GM19351 (cell line): Measurements from ENCODE around the gene TSPEAR.
"Not testable (repeated sequence)": the region's sequence is repeated elsewhere in the genome, so short reads cannot be mapped to it uniquely, and the experiment has no call there.

Experiments
- ATAC-seq: cut with Tn5 transposase; IDR thresholded peaks from one replicate; pipeline ENCODE4 v1.9.1; 2021; ENCODE audit warnings: mild to moderate bottlenecking, moderate library complexity; ENCODE audit not compliant: unreplicated experiment

TSPEAR gene

GRCh38 chr21:44510508-44511218 is 200.7 kb downstream of the TSPEAR start:
- ATAC-seq = no peak

- no peak for ATAC-seq
These were observed 201.3 kb downstream of the TSPEAR start for GRCh38 chr21:44510109-44510507.

DNA sequence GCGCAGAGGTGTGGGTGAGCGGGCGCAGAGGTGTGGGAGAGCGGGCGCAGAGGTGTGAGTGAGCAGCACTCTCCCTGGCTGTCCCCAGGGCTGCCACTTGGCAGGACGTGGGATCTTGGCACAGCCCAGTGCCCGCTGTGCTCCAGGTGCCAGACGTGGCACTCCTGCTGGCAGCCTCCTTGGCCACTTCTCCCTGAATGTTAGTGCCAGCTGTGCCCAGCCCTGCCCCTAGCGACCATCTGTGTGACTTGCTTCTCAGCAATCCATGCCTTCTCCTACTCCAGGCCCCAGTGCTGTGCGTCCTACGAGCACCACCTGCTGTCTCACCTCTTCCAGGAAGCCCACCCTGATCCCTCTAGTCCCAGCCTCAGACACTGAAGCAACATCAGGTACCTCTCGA is 201.8 kb downstream of the TSPEAR start:
- no peak for ATAC-seq

GRCh38 chr21:44508711-44509445 is 202.5 kb downstream of the TSPEAR start:
- no peak for ATAC-seq

DNA sequence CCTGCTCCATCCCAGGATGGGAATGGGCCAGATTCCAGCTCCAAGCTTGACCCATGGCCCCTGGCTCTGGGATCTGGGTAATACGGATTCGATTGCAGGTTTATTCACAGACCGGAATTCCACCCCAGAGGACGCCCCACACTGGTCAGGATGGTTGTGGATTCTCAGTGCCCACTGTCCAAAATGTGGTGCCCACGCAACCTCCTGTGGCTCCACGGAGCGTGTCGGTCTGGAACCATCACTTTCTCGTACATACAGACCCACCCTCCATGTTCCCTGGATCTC is 203.0 kb downstream of the TSPEAR start:
- ATAC-seq = no peak

DNA sequence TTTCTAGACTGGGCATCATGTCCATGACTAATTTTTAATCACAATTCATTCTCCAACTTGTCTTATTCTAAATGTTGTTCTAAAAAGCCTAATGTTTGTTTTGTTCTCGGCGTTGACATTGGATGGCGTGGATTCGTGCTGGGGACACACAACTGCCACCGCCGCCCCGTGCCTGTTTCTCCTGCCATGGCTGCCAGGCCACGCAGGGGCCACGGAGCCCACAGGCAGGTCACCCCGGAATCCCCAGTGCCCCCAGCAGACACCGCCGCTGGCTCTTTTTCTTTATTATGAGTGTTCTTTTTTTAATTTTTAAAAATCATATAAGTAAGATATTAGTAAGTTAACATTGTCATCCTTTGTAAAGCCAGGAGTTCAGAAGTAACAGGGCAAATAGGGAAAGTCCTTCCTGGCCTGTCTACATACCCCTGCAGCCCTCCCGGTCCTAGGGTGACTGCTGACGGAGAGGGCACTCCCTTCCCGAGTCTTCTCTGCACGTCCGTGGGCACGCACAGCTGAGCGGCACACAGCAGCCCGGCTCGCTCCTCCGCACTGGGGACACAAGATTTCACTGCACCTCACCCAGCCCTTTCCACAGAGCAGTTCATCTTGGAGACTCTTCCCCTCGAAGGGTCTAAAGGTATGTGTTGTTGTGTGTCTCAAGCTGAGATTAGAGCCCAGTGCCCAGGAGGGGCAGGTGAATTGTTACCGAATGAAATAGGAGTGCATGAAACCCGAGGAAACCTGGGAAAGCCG is 203.5 kb downstream of the TSPEAR start:
- ATAC-seq = no peak

DNA sequence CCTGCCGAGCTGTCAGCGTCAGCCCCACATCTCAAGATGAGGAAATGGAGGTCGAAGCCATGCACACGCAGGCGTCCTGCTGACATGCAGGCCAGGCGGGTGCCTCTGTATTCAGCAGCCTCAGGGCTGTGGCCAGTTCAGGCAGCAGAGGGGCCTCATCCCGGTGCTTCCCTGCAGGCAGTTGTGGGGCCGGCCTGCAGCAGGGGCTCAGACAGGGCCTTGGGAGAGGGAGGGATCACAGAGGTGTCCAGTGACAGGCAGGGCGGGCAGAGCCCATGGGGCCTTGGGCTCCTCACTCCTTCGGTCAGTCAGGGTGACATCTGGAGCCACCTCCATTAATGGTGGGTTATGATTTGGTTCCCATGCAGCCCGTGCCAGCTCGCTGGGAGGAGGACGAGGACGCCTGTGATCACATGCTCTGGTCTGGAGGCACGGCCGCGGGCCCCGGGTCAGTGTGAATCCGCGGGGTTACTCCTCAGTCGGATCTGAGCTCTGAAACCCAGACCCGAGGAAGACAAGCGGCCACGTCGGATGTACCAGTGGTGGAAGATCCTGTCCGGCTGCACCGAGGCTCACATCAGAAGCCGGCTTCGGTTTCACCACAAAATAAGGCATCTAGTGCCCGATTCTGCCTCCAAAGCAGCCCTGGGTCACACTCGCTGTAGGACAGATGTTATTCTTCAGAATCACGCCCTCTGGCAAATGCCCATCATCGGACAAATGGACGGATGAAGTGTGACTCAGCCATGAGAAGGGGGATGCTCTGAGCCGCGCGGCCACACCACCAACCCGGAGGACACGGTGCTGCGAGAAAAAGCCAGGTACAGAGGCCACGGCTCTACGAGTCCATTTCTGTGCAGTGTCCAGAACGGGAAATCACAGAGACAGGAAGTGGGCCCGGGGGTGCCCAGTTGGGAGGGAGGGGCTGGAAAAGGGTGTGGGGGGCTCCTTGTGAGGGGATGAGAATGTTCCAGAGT is 204.8 kb downstream of the TSPEAR start:
- ATAC-seq = no peak

DNA sequence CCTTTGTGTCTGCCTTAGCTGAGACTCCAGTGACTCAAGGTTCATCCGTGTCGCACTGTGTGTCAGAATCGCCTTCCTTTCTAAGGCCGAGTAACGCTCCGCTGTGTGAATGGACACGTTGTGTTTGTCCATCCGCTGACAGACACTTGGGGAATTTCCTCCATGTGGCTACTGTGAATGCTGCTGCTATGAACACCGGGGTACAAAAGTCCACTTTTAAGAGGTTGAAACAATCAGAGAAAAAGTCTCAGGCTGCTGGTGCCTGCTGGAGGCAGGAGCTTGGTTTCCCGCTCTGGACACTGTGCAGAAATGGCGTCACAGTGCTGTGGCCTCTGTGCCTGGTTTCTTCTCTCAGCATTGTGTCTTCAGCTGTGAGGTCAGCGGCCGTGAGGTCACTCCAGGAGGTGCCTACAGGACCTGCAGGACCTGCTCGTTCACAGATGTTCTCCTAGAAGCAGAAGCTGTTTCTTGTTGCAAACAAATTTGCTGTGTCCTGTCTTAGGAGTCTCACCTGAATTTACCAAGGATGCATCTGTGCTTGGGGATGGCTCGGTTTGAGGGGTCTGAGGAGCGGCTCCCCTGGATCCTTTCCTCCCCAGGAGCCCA is 205.6 kb downstream of the TSPEAR start:
- no peak for ATAC-seq

DNA sequence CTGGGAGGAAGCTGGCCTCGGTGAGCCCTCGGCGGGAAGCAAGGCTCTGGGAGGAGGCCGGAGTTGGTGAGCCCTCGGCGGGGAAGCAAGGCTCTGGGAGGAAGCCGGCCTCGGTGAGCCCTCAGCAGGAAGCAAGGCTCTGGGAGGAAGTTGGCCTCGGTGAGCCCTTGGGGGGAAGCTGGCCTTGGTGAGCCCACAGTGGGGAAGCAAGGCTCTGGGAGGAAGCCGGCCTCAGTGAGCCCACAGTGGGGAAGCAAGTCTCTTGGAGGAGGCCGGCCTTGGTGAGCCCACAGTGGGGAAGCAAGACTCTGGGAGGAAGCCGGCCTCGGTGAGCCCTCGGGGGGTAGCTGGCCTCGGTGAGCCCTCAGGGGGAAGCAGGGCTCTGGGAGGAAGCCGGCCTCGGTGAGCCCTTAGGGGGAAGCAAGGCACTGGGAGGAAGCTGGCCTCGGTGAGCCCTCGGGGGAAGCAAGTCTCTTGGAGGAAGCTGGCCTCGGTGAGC is 207.4 kb downstream of the TSPEAR start:
- ATAC-seq = no peak

GRCh38 chr21:44503006-44503889 is 208.1 kb downstream of the TSPEAR start:
- not testable (repeated sequence) for ATAC-seq

DNA sequence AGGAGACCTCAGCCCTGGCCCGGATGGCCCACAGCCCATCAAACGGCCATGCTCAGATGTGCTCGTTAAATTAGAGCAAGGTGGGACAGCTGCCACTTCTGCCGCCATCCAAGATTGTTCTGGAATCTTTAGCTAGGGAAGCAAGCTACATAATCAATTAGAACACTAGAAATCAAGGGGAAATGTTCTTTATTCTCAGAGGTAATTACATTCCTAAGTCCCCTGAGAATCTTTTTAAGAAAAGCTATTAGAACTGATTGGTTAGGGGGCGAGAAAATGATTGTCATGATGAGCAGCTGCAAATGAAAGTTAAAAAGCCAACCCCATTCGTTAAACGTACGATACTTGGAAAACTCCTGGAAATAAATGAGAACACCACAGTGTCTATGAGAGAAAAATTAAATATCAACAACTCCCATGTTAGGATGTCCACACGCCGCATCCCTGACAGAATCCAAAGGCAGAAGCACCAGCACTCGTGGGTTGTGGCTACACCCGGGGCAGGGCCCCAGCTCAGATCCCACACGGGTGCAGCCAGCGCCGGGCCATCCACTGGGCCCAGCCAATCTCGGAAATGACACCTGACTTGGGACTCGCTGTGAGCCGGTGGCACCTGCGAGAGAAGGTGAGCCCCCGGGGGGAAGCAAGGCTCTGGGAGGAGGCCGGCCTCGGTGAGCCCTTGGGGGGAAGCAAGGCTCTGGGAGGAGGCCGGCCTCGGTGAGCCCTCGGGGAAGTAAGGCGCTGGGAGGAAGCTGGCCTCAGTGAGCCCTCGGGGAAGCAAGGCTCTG is 209.0 kb downstream of the TSPEAR start:
- no peak for ATAC-seq

DNA sequence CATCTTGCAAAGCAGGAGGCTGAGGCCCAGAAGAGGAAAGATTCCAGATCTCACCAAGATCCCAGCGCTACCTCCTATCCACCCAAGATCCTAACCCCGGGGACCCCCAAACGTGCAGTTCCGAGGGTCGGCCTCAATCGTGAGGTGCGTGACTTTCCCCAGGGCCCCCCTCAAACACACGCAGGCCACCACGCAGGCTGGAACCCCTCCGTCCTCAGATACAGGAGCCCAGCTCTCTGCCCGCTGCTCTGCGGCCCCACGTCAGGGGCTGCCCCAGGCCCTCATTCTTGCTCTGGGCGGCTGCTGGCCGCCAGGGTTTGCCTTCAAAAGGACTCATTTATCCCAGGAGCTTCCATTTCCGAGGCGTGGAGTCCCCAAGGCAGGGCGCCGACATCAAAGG is 211.3 kb downstream of the TSPEAR start:
- no peak for ATAC-seq

DNA sequence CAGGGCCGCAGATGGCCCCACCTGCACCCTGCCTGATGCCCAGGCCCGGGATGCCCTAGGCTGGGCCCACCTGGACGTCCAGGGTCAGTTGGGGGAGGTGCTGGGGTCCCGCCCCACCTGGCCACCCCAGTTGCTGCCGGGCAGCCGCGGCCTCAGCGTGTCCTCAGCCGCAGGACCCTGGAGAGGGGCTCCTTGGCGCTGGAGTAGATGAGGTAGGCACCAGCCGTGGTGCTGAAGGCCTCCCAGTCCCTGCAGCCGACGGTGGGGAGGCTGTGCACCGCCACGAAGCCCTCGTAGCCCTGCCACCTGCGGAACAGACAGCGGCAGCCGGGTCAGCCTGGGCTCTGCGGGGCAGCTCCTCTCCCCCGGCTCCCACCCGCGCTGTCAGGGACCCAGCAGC is 211.7 kb downstream of the TSPEAR start:
- ATAC-seq = no peak

GRCh38 chr21:44499211-44499560 is 212.2 kb downstream of the TSPEAR start:
- ATAC-seq = no peak

DNA sequence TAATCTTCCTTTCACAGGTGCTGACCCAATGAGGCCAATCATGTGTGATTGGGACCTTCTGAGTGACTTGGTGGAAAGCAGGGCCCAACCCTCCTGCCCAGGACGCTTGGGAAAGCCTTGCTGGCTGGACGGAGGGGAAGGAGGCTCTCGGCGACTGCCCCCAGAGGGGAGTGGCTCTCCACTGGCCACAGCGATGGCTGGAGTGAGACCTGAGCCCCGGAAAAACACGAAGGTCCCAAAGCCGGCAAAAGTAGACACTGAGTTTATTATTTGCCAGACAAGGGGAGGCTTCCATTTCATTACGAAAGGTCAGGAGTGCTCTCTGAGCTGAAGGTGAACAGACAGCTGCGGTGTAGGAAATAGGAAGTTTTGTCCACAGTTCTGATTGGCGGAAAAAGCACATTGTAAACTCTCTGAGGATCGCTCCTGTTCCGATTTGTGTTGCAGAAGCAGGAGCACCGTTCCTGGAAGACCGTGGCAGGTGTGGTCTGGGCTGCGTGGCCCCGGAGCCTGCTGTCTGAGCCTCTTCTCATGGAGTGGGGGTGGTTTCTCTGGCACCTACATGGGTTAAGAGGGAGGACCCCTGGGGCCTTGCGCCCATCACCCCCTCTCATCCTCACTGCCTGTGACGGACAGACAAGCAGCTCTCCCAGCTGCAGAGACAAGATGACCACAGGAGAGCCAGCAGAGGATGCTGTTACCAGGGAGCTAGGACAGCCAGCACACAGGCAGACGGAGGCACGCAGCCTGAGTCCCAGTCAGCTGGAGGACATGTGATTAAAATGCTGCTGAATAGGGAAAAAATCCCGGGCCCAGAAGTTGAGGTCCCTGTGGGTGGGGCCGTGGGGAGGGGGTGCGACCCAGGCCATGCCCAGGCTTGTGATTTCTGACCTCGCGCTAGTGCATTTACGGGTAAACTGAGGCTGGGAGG is 212.8 kb downstream of the TSPEAR start:
- ATAC-seq = no peak

- no peak for ATAC-seq
These were observed 213.7 kb downstream of the TSPEAR start for GRCh38 chr21:44497703-44498126.
